IPS-NIHi7 (cell line): ENCODE measurements around the gene DPP8.
"Not testable (repeated sequence)": the region's sequence is repeated elsewhere in the genome, so short reads cannot be mapped to it uniquely, and the experiment has no call there.

Experiments
- DNase-seq: peaks from one replicate; pipeline ENCODE4 v3.0.0; 2012; ENCODE audit warnings: mixed read lengths; ENCODE audit errors: extremely low spot score

Gene DPP8

DNA sequence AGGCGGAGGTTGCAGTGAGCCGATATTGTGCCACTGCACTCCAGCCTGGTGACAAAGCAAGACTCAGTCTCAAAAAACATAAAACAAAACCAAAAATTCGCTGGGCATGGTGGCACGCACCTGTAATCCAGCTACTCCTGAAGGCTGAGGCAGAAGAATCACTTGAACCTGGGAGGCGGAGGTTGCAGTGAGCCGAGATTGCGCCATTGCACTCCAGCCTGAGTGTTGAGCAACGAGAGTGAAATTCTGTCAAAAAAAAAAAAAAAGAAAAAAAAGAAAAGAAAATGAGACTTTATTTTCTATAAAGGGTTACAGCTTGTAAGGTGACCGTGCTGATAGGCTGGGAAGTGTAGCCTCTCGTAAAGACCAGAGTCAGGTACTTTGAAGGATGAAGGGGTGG is 6.7 kb upstream of the DPP8 start:
- DNase-seq = no peak

GRCh38 chr15:65521350-65521749 is 3.9 kb upstream of the DPP8 start:
- DNase-seq = no peak

GRCh38 chr15:65518633-65519285 is 1.3 kb upstream of the DPP8 start:
- DNase-seq = no peak

- DNase-seq = no peak
Measured at GRCh38 chr15:65517866-65518207, 348 bp upstream of the DPP8 start.

- no peak for DNase-seq
Measured at GRCh38 chr15:65512807-65513416, 4.6 kb downstream of the DPP8 start.

GRCh38 chr15:65512189-65512588 is 5.3 kb downstream of the DPP8 start:
- DNase-seq = no peak

GRCh38 chr15:65509321-65509720 is 8.2 kb downstream of the DPP8 start:
- no peak for DNase-seq

DNA sequence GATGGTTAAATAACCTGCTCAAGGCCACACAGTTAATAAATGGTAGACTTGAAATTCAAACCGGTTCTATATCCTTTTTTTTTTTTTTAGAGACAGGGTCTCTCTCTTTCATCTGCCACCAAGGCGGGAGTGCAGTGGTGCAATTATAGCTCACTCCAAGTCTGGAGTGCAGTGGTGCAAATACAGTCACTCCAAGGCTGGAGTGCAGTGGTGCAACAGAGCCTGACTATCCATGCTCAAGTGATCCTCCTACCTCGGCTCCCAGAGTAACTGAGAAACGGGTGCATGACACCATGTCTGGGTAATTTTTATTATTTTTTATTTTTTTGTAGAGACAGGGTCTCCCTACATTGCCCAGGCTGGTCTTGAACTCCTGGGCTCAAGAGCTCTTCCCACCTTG is 23.4 kb downstream of the DPP8 start:
- no peak for DNase-seq

DNA sequence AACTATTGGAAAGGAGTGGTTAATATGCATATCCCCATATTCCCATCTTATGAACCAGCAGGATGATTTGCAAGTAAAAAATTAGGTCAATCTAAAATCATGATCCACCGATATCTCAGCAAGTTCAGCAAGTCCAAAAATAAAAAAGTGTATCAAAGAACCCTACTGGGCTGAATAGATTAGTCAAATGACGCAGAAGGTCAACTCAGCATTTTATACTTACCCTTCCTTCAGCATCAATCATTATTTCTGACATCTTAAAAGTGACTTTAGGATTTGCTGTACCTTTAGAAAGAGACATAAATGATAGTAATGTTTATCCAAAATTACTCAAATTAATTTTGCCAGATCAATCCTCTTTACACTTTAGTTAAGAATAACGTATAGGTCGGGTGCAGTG is 32.6 kb downstream of the DPP8 start:
- DNase-seq = no peak

DNA sequence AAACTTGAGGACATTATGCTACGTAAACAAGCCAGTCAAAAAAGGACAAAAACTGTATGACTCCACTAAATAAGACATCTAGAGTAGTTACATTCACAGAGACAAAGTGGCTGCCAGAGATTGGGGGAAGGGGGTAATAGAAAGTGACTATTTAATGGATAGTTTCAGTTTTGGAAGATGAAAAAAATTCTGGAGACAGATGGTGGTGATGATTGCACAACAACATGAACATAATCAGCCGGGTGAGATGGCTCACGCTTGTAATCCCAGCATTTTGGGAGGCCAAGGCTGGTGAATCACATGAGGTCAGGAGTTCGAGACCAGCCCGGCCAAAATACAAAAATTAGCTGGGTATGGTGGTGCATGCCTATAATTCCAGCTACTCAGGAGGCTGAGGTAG is 40.6 kb downstream of the DPP8 start:
- DNase-seq = no peak

GRCh38 chr15:65470866-65471265 is 46.6 kb downstream of the DPP8 start:
- no peak for DNase-seq

- no peak for DNase-seq
Measured at GRCh38 chr15:65468229-65468909, 49.1 kb downstream of the DPP8 start.

GRCh38 chr15:65466901-65467300 is 50.6 kb downstream of the DPP8 start:
- no peak for DNase-seq

DNA sequence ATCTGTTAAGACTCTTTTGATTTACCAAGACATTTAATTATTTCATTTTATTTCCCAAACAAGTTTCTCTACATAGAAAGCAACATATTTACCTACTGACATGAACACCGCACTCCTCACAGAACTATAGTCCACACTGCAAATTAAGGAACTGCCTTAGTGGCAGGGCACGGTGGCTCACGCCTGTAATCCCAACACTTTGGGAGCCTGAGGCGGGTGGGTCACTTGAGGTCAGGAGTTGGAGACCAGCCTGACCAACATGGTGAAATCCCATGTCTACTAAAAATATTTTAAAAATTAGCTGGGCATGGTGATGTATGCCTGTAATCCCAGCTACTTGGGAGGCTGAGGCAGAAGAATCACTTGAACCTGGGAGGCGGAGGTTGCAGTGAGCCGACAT is 54.4 kb downstream of the DPP8 start:
- not testable (repeated sequence) for DNase-seq

- DNase-seq = no peak
Measured at GRCh38 chr15:65460741-65461347, 56.6 kb downstream of the DPP8 start.

DNA sequence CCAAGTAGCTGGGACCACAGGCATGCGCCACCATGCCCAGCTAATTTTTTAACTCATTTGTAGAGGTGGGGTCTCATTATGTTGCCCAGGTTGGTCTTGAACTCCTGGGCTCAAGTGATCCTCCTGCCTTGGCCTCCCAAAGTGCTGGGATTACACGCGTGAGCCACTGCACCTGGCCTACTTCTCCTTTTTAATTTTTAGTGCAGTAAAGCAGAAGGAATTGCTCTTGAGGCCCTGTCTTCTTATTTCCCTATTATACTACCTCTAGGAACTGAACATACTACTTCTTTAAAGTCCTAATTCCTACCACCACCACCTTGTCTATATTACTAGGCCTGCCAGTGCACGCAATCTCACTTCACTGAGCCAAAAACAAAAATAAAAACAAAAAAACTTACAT is 62.2 kb downstream of the DPP8 start:
- not testable (repeated sequence) for DNase-seq

DNA sequence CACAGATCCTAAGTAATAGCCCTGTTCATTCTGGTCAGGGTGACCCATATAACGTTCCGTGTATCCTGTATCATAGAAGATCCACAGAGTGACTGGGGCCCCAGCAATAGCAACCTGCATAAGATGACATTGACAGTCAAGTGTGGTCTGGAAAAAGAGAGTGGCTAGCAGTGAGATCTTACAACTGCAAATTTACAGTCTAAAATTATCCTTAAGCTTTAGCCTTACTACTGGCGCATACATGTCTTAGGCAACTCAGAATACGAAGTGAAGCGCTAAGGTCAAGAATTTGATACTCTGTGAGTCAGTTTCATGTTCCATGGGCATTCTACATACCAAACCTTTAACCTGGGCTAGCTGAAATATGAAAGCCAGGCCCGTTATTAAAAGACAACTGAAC is 65.5 kb downstream of the DPP8 start:
- DNase-seq = no peak

GRCh38 chr15:65450556-65450955 is 66.9 kb downstream of the DPP8 start:
- DNase-seq = no peak

DNA sequence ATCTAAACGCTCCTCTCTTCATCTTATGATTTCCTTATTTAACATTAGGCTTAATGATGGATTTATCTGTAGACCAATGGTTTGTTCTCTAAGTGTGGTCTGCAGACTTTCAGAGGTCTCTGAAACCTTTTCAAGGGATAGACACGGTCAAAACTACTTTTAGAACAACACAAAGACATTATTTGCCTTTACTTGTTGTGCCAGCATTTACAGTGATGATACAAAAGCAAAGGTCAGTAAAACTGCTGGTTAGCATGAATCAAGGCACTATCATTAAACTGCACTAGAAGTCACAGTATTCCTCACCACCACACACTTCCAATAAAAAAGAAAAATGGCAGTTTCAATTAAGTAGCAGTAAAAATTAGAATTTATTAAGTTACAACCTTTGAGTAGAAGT is 70.3 kb downstream of the DPP8 start:
- DNase-seq = no peak

DNA sequence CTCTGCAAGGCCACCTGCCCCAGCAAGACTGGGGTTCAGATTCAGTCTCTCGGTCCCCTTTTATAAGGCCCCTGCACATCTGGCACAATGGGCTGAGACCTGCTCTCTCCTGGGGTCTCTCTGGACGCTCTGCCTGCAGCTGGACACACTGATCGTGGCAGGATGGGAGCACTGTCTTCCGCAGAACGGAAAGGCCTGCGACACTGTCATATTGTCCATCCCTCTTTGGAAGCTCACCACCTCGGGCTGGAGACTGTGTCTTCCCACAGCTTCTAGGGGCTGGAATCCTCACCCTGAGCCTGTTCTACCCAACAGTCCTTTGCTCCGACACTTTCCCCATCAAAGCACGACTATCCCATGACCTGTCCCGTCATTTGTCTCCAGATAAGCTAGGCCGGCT is 83.3 kb downstream of the DPP8 start:
- no peak for DNase-seq

GRCh38 chr15:65431731-65432130 is 85.8 kb downstream of the DPP8 start:
- DNase-seq = no peak

DNA sequence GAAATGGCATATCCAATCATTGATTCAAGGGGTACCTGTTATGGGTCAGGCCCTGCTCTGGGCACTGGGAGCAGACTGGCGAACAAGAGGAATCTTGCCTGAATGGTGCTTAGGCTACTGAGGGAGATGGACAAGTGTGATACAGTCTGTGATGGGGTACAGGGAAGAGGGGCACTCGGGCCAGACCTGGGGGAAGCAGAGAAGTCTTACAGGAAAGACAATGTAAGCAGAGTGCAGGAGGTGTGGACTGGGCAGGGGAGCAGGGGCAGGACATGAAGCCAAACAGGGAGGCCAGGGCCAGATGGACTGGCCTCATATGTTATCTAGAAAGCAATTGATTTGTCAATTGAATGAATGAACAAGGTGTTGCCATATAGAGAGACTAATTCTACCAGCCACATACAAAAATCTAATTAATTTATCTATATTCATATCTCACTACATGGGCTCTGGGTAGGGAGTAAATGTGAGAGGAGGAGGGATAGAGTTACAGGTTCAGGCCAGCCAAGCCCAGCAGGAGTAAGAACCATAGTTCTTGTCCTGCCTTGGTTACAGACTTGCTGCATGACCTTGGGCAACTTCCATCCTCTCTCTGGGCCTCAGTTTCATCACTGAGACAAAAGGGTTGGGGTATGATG is 91.2 kb downstream of the DPP8 start:
- no peak for DNase-seq

DNA sequence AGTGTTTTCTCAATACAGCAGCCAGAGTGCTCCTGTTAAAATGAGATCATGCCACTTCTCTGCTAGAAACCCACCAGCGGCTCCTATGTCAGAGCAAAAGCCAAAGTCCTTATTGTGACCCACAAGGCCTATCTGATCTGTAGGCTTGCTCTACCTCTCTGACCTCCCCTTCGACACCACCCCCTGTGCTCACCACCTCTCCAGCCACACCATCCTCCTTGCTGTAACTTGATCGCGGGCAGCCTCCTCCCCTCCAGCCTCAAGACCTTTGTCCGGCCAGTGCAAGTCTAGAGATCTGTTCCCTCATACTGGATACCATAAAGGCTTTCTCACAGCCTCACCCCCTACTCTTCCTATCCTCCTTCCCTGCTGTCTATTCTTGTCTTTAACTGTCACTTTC is 92.8 kb downstream of the DPP8 start:
- DNase-seq = no peak
